Glutamatergic neuron (in vitro differentiated cells): Measurements from ENCODE around the gene GJB6. TPM values are rescaled to one million over a fixed set of nuclear protein-coding genes. Genes with fewer than 3 reads are reported as not detected.

Experiments
- DNase-seq: peaks from one replicate; pipeline ENCODE4 v3.0.0; 2022
- H3K27ac Mint-ChIP-seq: one replicate; pipeline ENCODE4 v1.8.0; 2020; ENCODE audit warnings: mild to moderate bottlenecking, mixed read lengths, inconsistent platforms; ENCODE audit not compliant: unreplicated experiment
- H3K27me3 Mint-ChIP-seq: one replicate; pipeline ENCODE4 v1.8.0; 2020; ENCODE audit warnings: mild to moderate bottlenecking, moderate library complexity, mixed read lengths, inconsistent platforms; ENCODE audit not compliant: unreplicated experiment
- H3K36me3 Mint-ChIP-seq: one replicate; pipeline ENCODE4 v1.8.0; 2020; ENCODE audit warnings: mild to moderate bottlenecking, mixed read lengths, inconsistent platforms; ENCODE audit not compliant: unreplicated experiment
- H3K4me1 Mint-ChIP-seq: one replicate; pipeline ENCODE4 v1.8.0; 2020; ENCODE audit warnings: mild to moderate bottlenecking, low read depth, mixed read lengths, inconsistent platforms; ENCODE audit not compliant: unreplicated experiment
- H3K4me3 Mint-ChIP-seq: one replicate; pipeline ENCODE4 v1.8.0; 2020; ENCODE audit warnings: mild to moderate bottlenecking, mixed read lengths, inconsistent platforms; ENCODE audit not compliant: unreplicated experiment
- H3K9me3 Mint-ChIP-seq: one replicate; pipeline ENCODE4 v1.8.0; 2020; ENCODE audit warnings: mild to moderate bottlenecking, moderate library complexity, mixed read lengths, inconsistent platforms; ENCODE audit not compliant: unreplicated experiment
- CTCF ChIP-seq: fragments of 200-600 bp; sonication (generic); IDR thresholded peaks from one replicate; pipeline ENCODE4 v1.5.0; 2021; ENCODE audit not compliant: partially characterized antibody, unreplicated experiment
- total RNA-seq: library from RNA; stranded (reverse); fragmentation: NEBNext Ultra II Directional; extraction: Animal tissue kit (Norgen Biotek cat#: 25700); gene quantifications from one replicate; pipeline ENCODE4 v1.2.1, GENCODE V29; 2021; ENCODE audit not compliant: unreplicated experiment

GJB6 gene
- total RNA-seq, 1 donor from 2014 or later: not detected

- no peak for TF ChIP-seq CTCF
- Mint-ChIP-seq H3K4me3 (no peak overlapping the region), H3K36me3 (no peaks in the 10 kb centered on the region), H3K27ac (no peak overlapping the region), H3K4me1 (no peaks in the 10 kb centered on the region), H3K27me3 (no peaks in the 10 kb centered on the region), H3K9me3 (no peaks in the 10 kb centered on the region)
- no peak for DNase-seq
These were observed 39.3 kb upstream of the GJB6 start for GRCh38 chr13:20271441-20271840.

- Mint-ChIP-seq H3K27ac (no peak overlapping the region), H3K9me3 (no peaks in the 10 kb centered on the region), H3K4me1 (no peaks in the 10 kb centered on the region), H3K4me3 (no peak overlapping the region), H3K36me3 (no peaks in the 10 kb centered on the region), H3K27me3 (no peaks in the 10 kb centered on the region)
- no peak for TF ChIP-seq CTCF
- DNase-seq: no peak
These were observed 38.2 kb upstream of the GJB6 start for GRCh38 chr13:20270163-20270865.

GRCh38 chr13:20264271-20265018, 32.3 kb upstream of the GJB6 start:
- no peak overlapping the region for H3K4me3 Mint-ChIP-seq
- DNase-seq: no peak
- no peaks in the 10 kb centered on the region for H3K36me3 Mint-ChIP-seq
- no peaks in the 10 kb centered on the region for H3K9me3 Mint-ChIP-seq
- no peaks in the 10 kb centered on the region for H3K4me1 Mint-ChIP-seq
- no peak for TF ChIP-seq CTCF
- no peak overlapping the region for H3K27ac Mint-ChIP-seq
- no peaks in the 10 kb centered on the region for H3K27me3 Mint-ChIP-seq

GRCh38 chr13:20263393-20264044, 31.4 kb upstream of the GJB6 start:
- peaks cover 3% of the 10 kb centered on the region for H3K9me3 Mint-ChIP-seq
- H3K27ac Mint-ChIP-seq: no peak overlapping the region
- H3K36me3 Mint-ChIP-seq: no peaks in the 10 kb centered on the region
- TF ChIP-seq CTCF: no peak
- no peaks in the 10 kb centered on the region for H3K27me3 Mint-ChIP-seq
- DNase-seq: no peak
- H3K4me1 Mint-ChIP-seq: no peaks in the 10 kb centered on the region
- no peak overlapping the region for H3K4me3 Mint-ChIP-seq

- TF ChIP-seq CTCF: no peak
- Mint-ChIP-seq H3K27ac (no peak overlapping the region), H3K4me1 (no peaks in the 10 kb centered on the region), H3K4me3 (no peak overlapping the region), H3K27me3 (no peaks in the 10 kb centered on the region), H3K9me3 (peaks cover 7% of the 10 kb centered on the region), H3K36me3 (no peaks in the 10 kb centered on the region)
- DNase-seq: no peak
These were observed 26.8 kb upstream of the GJB6 start for GRCh38 chr13:20258963-20259288.
